ENCODE data around the gene SLC24A3. TPM values are rescaled to one million over a fixed set of nuclear protein-coding genes. Genes with fewer than 3 reads are reported as not detected.

Gene SLC24A3
- total RNA-seq, 1 donor from 2014 or later = 0.10 TPM

DNA sequence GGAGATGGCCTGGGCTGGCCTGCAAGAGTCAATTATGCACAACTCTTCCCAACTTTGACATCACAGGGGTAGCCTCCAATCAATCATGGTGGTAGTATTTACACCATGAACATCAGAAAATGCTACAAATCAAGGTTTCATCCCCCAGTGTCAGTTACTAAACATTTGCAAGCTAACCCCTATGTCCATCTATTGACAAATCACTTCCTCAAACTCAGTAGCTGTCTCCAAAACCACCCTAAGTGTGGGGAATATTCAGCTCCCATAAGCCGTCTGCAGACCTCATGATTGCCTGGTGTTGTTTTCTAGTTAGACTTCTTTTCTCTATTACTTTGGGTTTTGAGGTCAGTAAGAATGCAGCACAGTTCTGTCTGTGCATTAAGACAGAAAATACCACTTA, 344.8 kb downstream of the SLC24A3 start:
- no peak for DNase-seq (ENCODE audit: low spot score)
- H3K36me3 Mint-ChIP-seq (ENCODE audit: low read depth) = no peaks in the 10 kb centered on the region
- H3K4me1 Mint-ChIP-seq (ENCODE audit: low read depth) = no peaks in the 10 kb centered on the region
- TF ChIP-seq, protein P1, sequence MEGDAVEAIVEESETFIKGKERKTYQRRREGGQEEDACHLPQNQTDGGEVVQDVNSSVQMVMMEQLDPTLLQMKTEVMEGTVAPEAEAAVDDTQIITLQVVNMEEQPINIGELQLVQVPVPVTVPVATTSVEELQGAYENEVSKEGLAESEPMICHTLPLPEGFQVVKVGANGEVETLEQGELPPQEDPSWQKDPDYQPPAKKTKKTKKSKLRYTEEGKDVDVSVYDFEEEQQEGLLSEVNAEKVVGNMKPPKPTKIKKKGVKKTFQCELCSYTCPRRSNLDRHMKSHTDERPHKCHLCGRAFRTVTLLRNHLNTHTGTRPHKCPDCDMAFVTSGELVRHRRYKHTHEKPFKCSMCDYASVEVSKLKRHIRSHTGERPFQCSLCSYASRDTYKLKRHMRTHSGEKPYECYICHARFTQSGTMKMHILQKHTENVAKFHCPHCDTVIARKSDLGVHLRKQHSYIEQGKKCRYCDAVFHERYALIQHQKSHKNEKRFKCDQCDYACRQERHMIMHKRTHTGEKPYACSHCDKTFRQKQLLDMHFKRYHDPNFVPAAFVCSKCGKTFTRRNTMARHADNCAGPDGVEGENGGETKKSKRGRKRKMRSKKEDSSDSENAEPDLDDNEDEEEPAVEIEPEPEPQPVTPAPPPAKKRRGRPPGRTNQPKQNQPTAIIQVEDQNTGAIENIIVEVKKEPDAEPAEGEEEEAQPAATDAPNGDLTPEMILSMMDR (IDR thresholded peaks at IDR 0.05) = no peak
- no peak overlapping the region for H3K27ac Mint-ChIP-seq (ENCODE audit: unreplicated experiment)
- no peak overlapping the region for H3K4me3 Mint-ChIP-seq (ENCODE audit: unreplicated experiment)
- H3K9me3 Mint-ChIP-seq (ENCODE audit: low read depth) = no peaks in the 10 kb centered on the region
- peaks cover 8% of the 10 kb centered on the region for H3K27me3 Mint-ChIP-seq (ENCODE audit: low read depth)

DNA sequence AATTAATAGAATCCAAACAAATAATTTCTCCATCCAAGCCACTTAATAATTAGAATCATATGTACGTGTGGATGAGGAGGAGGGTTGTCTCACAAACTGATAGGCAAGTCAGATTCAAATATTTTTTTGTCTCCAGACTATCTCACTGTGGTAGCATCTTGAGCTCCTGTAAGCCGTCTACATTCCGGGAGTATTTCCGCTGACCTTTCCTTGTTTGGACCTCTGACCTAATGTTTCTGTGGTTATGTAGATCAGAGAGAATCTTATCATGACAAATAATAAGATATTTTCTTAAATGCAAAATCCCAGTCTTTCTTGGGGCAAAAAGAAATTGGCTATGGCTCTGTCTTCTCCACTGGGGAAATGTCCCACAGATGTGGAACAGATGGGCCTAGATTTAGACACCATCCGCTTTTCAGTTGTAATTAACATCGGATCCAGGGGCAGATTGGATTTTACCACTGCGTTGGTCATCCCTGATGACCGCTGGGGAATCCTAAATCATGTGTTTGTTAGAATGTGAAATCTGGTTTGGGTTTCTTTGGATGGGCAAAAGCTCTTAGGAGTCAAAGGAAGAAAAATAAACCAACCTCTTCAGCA, 348.5 kb downstream of the SLC24A3 start:
- no peaks in the 10 kb centered on the region for H3K9me3 Mint-ChIP-seq (ENCODE audit: low read depth)
- DNase-seq (ENCODE audit: low spot score) = no peak
- H3K27me3 Mint-ChIP-seq (ENCODE audit: low read depth) = peaks cover 8% of the 10 kb centered on the region
- H3K4me1 Mint-ChIP-seq (ENCODE audit: low read depth) = no peaks in the 10 kb centered on the region
- TF ChIP-seq, protein P1 (IDR thresholded peaks at IDR 0.05) = no peak
- H3K36me3 Mint-ChIP-seq (ENCODE audit: low read depth) = no peaks in the 10 kb centered on the region
- H3K27ac Mint-ChIP-seq (ENCODE audit: unreplicated experiment) = no peak overlapping the region
- no peak overlapping the region for H3K4me3 Mint-ChIP-seq (ENCODE audit: unreplicated experiment)

DNA sequence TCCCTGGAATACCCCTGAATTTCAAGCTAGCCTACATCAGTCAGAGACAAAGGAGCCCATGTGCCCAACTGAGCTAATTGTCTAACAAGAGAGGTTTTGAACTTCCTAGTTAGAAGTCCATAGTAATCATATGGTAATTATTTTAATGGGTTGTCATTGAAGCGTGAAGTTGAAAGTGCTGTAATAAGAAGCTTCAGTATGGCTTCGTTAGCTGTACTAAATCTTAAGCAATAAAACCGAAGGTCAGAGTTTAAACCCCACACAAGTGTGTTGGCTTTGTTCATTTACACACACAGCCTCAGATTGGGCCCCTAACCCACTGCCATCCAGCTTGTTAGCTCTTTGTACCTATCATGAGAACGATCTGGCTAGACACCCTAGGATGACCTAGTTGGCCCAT, 350.0 kb downstream of the SLC24A3 start:
- TF ChIP-seq, protein P1 (IDR thresholded peaks at IDR 0.05) = no peak
- H3K4me3 Mint-ChIP-seq (ENCODE audit: unreplicated experiment) = no peak overlapping the region
- no peak overlapping the region for H3K27ac Mint-ChIP-seq (ENCODE audit: unreplicated experiment)
- no peaks in the 10 kb centered on the region for H3K9me3 Mint-ChIP-seq (ENCODE audit: low read depth)
- peaks cover 7% of the 10 kb centered on the region for H3K27me3 Mint-ChIP-seq (ENCODE audit: low read depth)
- no peak for DNase-seq (ENCODE audit: low spot score)
- H3K4me1 Mint-ChIP-seq (ENCODE audit: low read depth) = no peaks in the 10 kb centered on the region
- no peaks in the 10 kb centered on the region for H3K36me3 Mint-ChIP-seq (ENCODE audit: low read depth)

DNA sequence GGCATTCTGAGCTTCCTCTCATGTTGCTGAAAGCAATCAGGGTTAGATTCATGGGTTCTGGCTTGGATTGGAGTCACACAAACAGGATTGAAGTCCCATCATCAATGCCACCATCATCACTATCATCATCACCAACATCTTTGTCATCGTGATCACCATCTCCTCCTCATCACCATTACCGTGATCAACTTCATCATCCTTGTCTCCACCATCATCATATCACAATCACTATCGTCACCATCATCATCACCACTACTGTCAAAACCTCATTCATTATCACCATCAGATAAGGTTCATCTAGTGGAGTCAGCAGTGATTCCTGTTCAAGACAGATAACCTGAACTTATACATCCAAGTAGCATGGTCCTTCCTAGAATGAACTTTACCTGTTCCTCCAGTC, 351.8 kb downstream of the SLC24A3 start:
- Mint-ChIP-seq H3K4me1 (ENCODE audit: low read depth) (no peaks in the 10 kb centered on the region), H3K36me3 (ENCODE audit: low read depth) (no peaks in the 10 kb centered on the region), H3K27ac (ENCODE audit: unreplicated experiment) (no peak overlapping the region), H3K4me3 (ENCODE audit: unreplicated experiment) (no peak overlapping the region), H3K27me3 (ENCODE audit: low read depth) (peaks cover 10% of the 10 kb centered on the region), H3K9me3 (ENCODE audit: low read depth) (no peaks in the 10 kb centered on the region)
- TF ChIP-seq, protein P1 (IDR thresholded peaks at IDR 0.05) = no peak
- no peak for DNase-seq (ENCODE audit: low spot score)

DNA sequence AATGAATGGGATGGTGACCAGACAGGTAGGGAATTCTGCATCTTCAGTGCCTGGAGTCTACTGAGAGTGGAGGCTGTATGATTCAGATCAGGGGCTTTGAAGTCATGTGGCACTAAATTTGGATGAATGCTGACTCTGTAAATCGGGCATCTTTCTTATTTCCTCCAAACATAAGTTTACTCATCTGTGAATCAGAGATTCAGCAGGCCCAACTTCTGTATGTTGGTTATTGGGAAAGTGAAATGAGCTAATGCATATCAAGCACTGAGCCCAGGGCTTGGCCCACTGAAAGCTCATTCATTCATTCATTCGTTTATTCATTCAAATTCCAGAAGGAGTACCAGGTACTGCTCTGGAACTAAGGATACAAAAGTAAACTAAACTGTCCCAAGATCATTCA, 353.3 kb downstream of the SLC24A3 start:
- Mint-ChIP-seq H3K4me1 (ENCODE audit: low read depth) (no peaks in the 10 kb centered on the region), H3K4me3 (ENCODE audit: unreplicated experiment) (no peak overlapping the region), H3K27me3 (ENCODE audit: low read depth) (peaks cover 9% of the 10 kb centered on the region), H3K9me3 (ENCODE audit: low read depth) (no peaks in the 10 kb centered on the region), H3K36me3 (ENCODE audit: low read depth) (no peaks in the 10 kb centered on the region), H3K27ac (ENCODE audit: unreplicated experiment) (no peak overlapping the region)
- TF ChIP-seq, protein P1 (IDR thresholded peaks at IDR 0.05) = no peak
- no peak for DNase-seq (ENCODE audit: low spot score)

All from chondrocyte (in vitro differentiated cells).